Bladder microvascular endothelial cell (primary cell): ENCODE results near the gene TMEM235. TPM values are rescaled to one million over a fixed set of nuclear protein-coding genes. Genes with fewer than 3 reads are reported as not detected.

Experiments
- total RNA-seq: library from RNA; depleted of rRNA; stranded (reverse); fragments of >200 nt; gene quantifications from 2 replicates; pipeline ENCODE4 v1.2.3, GENCODE V29; 2014

Gene TMEM235
- 0.16 and 0.25 TPM in 2 replicates for total RNA-seq

DNA sequence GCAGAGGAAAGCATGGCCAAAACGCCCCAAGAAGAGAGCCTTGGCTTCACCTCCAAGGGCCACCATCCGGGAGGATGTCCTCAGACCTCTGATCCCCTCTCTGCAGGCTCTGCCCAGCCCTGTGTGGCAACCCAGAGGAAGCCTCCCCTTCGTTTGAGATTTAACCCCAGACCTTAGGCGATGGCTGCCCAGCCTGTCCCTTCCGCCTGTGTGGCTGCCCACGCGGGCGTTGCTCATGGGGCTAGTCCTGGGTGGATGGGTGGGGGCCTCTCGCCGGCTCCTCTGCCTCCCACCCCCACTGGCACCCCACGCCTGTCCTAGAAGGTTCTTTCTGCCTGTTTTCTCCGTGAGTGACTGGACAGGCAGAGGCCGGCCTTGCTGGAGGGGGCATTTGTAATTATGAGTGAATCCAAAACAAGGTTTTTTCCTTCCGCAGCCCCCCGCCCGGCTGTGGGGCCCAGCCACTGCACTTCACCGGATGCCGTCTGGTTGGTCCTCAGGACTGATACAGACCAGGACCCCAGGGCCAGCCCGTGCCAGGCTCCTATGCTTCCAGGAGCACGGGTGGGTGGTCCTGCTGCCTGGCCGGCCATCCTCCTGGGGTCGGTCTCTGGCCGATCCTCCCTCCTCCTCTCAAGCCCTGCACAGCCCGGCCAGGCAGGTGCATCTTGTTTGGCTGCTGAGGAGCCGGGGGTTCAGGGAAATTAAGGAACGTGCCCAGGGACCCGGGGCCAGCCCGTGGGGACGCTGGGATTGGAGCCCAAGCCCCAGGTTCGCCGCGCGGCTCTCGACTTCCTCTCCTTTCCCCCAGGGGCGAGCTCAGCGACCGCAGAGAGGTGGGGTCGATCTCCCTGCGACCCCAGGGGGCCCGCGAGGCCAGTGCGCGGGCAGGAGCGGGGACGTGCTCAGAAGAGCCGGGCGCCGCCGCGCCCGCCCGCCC is at the start of gene TMEM235:
Gene TMEM235 (plus strand): TSS at position 636 of the 940 bp plus-strand sequence. CDS start 393 bp downstream, outside the sequence.

DNA sequence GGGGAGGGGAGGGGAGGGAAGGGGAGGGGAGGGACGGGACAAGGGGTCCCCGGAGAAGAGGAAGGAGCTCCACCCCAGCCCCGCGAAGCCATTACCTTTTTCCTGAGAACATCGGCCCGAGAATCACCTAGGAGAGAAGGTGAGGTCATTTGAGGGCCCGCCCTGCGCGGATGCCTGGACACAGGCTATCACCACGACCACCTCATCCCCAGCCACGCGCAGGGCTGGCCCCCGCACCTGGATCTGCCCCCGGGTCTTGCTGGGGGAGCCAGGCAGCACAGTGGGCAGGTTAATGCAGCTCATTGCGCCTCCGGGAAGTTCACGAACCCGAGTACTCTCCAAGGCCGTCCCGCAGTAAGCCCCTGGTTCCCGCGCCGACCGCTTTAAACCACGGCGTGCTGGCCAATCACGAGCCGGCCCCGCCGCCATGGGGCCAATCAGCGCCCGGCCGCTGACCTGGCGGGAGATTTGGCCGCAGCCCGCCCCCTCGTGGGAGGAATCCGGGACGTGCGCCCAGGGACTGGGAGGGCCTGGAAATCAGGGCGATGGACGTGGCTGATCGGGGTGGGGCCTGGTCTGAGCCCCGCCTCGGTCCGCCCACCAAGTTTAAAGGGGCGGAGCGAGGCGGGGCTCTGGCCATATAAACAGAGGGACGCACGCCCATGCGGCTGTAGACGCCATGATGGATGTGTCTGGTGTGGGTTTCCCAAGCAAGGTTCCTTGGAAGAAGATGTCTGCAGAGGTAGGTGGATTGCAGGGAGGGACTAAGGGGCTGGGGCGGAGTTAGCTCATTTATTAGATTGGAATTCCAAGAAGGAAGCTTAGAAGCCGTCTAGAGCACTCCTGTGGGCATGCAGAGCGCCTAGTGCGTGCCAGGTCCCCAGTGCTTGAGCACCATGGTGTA is 44.5 kb upstream of the TMEM235 start, which contains the start of the genes AFMID and TK1:
Gene AFMID (plus strand): TSS at position 671 of the 904 bp plus-strand sequence. CDS start 9 bp downstream, at position 680.
Gene TK1 (minus strand): TSS at position 361 of the 904 bp plus-strand sequence. CDS start 58 bp downstream, at position 303.

DNA sequence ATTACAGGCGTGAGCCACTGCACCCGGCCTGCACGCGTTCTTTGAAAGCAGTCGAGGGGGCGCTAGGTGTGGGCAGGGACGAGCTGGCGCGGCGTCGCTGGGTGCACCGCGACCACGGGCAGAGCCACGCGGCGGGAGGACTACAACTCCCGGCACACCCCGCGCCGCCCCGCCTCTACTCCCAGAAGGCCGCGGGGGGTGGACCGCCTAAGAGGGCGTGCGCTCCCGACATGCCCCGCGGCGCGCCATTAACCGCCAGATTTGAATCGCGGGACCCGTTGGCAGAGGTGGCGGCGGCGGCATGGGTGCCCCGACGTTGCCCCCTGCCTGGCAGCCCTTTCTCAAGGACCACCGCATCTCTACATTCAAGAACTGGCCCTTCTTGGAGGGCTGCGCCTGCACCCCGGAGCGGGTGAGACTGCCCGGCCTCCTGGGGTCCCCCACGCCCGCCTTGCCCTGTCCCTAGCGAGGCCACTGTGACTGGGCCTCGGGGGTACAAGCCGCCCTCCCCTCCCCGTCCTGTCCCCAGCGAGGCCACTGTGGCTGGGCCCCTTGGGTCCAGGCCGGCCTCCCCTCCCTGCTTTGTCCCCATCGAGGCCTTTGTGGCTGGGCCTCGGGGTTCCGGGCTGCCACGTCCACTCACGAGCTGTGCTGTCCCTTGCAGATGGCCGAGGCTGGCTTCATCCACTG is 17.3 kb upstream of the TMEM235 start, which contains the start of gene BIRC5:
Gene BIRC5 (plus strand): TSS at position 238 of the 690 bp plus-strand sequence. CDS start 64 bp downstream, at position 302.

Other genes starting within 250 kb of the TMEM235 start
- gene TMC6, start 102.9 kb upstream of the TMEM235 start, total RNA-seq, result 40.0 and 49.0 TPM in 2 replicates
- under 0.01 and 0.16 TPM in 2 replicates for gene TMC8, start 100.9 kb upstream of the TMEM235 start, total RNA-seq
- gene C17orf99, start 85.2 kb upstream of the TMEM235 start, total RNA-seq, result not detected in 2 replicates
- 26.1 and 63.4 TPM in 2 replicates for gene SYNGR2, start 63.0 kb upstream of the TMEM235 start, total RNA-seq
- 53.1 and 210 TPM in 2 replicates for gene TK1, start 44.6 kb upstream of the TMEM235 start, total RNA-seq
- 32.6 and 34.0 TPM in 2 replicates for gene AFMID, start 44.3 kb upstream of the TMEM235 start, total RNA-seq
- gene BIRC5, start 17.4 kb upstream of the TMEM235 start, total RNA-seq, result 36.3 and 92.9 TPM in 2 replicates
- gene SOCS3, start 128.4 kb downstream of the TMEM235 start, total RNA-seq, result 24.0 and 68.6 TPM in 2 replicates
- gene PGS1, start 147.0 kb downstream of the TMEM235 start, total RNA-seq, result 36.3 and 51.2 TPM in 2 replicates